Endothelial cell (in vitro differentiated cells): Measurements from ENCODE around the gene SLMAP. TPM values are rescaled to one million over a fixed set of nuclear protein-coding genes. Genes with fewer than 3 reads are reported as not detected.

Experiments used
- DNase-seq: peaks from one replicate; pipeline ENCODE4 v3.0.0; 2021; ENCODE audit warnings: low spot score
- H3K27ac Mint-ChIP-seq: one replicate; pipeline ENCODE4 v1.8.0; 2021; ENCODE audit warnings: mixed read lengths, inconsistent platforms; ENCODE audit not compliant: unreplicated experiment
- H3K27me3 Mint-ChIP-seq: one replicate; pipeline ENCODE4 v1.8.0; 2021; ENCODE audit warnings: mild to moderate bottlenecking, moderate library complexity, mixed read lengths, inconsistent platforms; ENCODE audit not compliant: unreplicated experiment
- H3K36me3 Mint-ChIP-seq: one replicate; pipeline ENCODE4 v1.8.0; 2021; ENCODE audit warnings: mild to moderate bottlenecking, low read depth, mixed read lengths, inconsistent platforms; ENCODE audit not compliant: unreplicated experiment
- H3K4me1 Mint-ChIP-seq: one replicate; pipeline ENCODE4 v1.8.0; 2021; ENCODE audit warnings: mild to moderate bottlenecking, mixed read lengths, inconsistent platforms; ENCODE audit not compliant: unreplicated experiment
- H3K4me3 Mint-ChIP-seq: one replicate; pipeline ENCODE4 v1.8.0; 2021; ENCODE audit warnings: mild to moderate bottlenecking, mixed read lengths, inconsistent platforms; ENCODE audit not compliant: unreplicated experiment
- H3K9me3 Mint-ChIP-seq: one replicate; pipeline ENCODE4 v1.8.0; 2021; ENCODE audit warnings: mixed read lengths, inconsistent platforms; ENCODE audit not compliant: unreplicated experiment
- CTCF ChIP-seq: fragments of 200-600 bp; sonication (generic); IDR thresholded peaks from one replicate; pipeline ENCODE4 v1.5.0; 2021; ENCODE audit warnings: antibody characterized with exemption; ENCODE audit not compliant: unreplicated experiment
- total RNA-seq: library from RNA; stranded (reverse); fragmentation: NEBNext Ultra II Directional; extraction: Animal tissue kit (Norgen Biotek cat#: 25700); gene quantifications from one replicate; pipeline ENCODE4 v1.2.1, GENCODE V29; 2021; ENCODE audit not compliant: unreplicated experiment

The SLMAP gene
- total RNA-seq, 1 donor from 2014 or later, result 45.7 TPM

DNA sequence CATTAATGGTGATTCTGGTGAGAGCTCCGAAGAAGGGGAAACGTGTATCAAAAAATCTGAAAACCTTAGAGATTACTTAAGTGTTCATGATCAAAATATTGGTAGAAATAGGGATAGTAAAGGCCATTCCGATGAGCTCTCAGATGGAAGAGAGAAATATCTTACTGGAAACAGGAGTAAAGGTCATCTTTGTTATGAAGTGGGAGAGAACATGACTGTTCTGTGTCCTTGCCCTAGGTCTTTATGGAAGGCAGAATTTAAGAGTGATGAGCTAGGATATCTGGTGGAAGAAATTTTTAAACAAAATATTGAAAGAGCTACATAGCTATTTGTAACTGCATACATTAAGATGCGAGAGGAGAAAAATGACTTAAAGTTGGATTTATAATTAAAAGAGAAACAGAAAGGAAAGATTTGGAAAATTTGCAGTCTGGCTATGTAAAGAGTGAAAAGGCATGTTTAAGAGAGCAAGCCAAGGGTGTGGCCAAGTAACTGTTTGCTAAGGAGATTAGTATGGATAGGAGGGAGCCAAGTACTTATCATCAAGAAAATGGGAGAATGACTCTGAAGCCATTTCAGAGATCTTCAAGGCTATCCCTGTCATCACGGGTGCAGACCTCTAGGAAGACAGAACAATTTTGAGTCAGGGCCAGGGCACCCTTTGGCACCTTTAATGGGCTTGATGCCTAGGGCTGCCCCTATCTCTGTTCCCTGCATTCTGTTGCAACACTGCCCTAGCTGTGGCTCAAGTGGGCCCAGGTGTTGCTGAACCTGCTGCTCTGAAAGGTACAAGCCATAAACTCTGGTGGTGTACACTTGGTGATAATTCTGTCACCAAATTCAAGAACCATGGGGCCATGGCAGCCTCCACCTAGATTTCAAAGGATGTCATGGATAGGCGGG, 27.3 kb downstream of the SLMAP start:
- Mint-ChIP-seq H3K27me3 (peaks cover 2% of the 10 kb centered on the region), H3K27ac (no peak overlapping the region), H3K4me1 (no peaks in the 10 kb centered on the region), H3K9me3 (no peaks in the 10 kb centered on the region), H3K36me3 (no peaks in the 10 kb centered on the region), H3K4me3 (no peak overlapping the region)
- DNase-seq, result no peak
- no peak for TF ChIP-seq CTCF

- TF ChIP-seq CTCF, result no peak
- H3K27me3 Mint-ChIP-seq, result peaks cover 2% of the 10 kb centered on the region
- no peak for DNase-seq
- H3K27ac Mint-ChIP-seq, result no peak overlapping the region
- no peaks in the 10 kb centered on the region for H3K36me3 Mint-ChIP-seq
- no peaks in the 10 kb centered on the region for H3K9me3 Mint-ChIP-seq
- no peaks in the 10 kb centered on the region for H3K4me1 Mint-ChIP-seq
- no peak overlapping the region for H3K4me3 Mint-ChIP-seq
These were observed 28.1 kb downstream of the SLMAP start for GRCh38 chr3:57784089-57784735.

- TF ChIP-seq CTCF, result no peak
- DNase-seq, result no peak
- no peaks in the 10 kb centered on the region for H3K9me3 Mint-ChIP-seq
- peaks cover 2% of the 10 kb centered on the region for H3K27me3 Mint-ChIP-seq
- H3K4me1 Mint-ChIP-seq, result no peaks in the 10 kb centered on the region
- no peak overlapping the region for H3K27ac Mint-ChIP-seq
- no peaks in the 10 kb centered on the region for H3K36me3 Mint-ChIP-seq
- no peak overlapping the region for H3K4me3 Mint-ChIP-seq
These were observed 29.3 kb downstream of the SLMAP start for GRCh38 chr3:57785446-57785845.

DNA sequence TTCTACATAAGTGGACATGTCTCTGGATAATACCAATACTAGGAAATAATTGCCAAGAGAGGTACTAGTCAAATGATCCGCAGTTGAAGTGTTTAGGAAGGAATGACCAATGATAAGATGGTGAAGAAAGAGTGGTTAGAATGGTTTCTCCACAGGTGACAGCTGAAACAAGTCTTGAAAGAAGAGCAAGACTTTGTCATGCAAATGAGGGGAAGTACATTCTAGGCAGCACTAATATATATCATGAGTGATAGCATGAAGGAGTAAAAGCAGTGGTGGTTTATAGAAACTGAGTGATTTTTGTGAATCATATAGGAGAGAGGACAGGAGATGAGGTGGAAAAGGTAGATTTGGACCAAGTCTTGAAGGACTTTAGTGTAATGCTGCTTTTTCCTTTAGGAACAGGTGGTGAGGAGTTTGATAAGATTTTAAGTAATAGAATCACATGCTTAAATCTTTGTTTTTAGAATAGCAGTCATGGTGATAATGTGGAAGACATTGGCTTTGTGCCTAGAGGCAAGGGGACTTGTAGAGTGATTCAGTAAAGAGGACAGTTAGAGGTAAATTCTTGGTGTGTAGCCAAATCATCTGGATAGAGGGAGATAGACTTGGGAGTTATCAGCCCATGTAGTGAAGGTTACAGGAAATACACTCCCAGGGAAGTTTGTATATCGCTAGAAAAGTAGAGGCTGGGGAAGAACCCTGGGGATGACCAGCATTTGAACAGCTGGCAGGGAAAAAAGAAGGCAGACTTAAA, 31.9 kb downstream of the SLMAP start:
- Mint-ChIP-seq H3K36me3 (no peaks in the 10 kb centered on the region), H3K27me3 (peaks cover 2% of the 10 kb centered on the region)

More for the DNA sequence above, 31.9 kb downstream of the SLMAP start:
- TF ChIP-seq CTCF, result no peak
- Mint-ChIP-seq H3K4me1 (no peaks in the 10 kb centered on the region), H3K4me3 (no peak overlapping the region), H3K27ac (no peak overlapping the region), H3K9me3 (no peaks in the 10 kb centered on the region)
- DNase-seq, result no peak
